ENCODE measurements around the gene ZNF341.

The ZNF341 gene

DNA sequence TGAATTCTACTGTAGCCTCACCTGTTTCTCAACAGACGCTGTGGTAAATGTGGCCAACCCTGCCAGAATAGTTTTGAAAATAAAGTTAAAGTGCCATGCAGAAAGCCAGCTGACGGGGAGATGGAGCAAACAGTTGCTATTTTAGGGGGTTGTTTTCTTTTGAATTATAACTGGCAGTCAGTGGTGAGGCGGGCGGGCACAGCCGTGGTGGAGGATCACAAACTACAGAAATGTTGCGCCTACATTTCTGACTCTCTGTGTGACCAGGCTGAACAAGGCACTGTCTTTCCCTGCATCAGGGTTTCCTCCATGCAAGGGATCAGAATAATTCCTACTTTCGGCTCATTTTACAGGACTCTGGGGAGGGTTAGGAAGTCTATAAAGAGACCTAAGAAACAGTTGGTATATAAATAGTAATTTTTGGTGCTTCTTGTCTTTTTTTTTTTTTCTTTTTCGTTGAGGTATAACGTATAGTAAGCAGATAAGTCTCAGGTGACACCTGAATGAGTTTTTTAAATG is 96.6 kb downstream of the ZNF341 start:
- Histone ChIP-seq H3K4me1 (ENCODE audit: low read depth, poor library complexity, severe bottlenecking) (peaks cover 72% of the 10 kb centered on the region), H2AFZ (ENCODE audit: low read depth) (no peak overlapping the region), H3K36me3 (ENCODE audit: insufficient read depth) (no peaks in the 10 kb centered on the region; the same call in 1 of the 2 replicates), H3K4me3 (IDR thresholded peaks at IDR 0.05; ENCODE audit: insufficient read depth, low read depth, low read length) (no peak overlapping the region), H3K27me3 (ENCODE audit: insufficient read depth, low read depth) (no peaks in the 10 kb centered on the region), H3K9ac (no peak overlapping the region), H3K27ac (no peak overlapping the region; the same call in 1 of the 2 replicates), H3K4me2 (no peak overlapping the region), H4K20me1 (ENCODE audit: insufficient read depth) (peaks cover 41% of the 10 kb centered on the region), H3K79me2 (ENCODE audit: insufficient read depth, low read depth) (peaks cover 100% of the 10 kb centered on the region)
- TF ChIP-seq, protein P1, sequence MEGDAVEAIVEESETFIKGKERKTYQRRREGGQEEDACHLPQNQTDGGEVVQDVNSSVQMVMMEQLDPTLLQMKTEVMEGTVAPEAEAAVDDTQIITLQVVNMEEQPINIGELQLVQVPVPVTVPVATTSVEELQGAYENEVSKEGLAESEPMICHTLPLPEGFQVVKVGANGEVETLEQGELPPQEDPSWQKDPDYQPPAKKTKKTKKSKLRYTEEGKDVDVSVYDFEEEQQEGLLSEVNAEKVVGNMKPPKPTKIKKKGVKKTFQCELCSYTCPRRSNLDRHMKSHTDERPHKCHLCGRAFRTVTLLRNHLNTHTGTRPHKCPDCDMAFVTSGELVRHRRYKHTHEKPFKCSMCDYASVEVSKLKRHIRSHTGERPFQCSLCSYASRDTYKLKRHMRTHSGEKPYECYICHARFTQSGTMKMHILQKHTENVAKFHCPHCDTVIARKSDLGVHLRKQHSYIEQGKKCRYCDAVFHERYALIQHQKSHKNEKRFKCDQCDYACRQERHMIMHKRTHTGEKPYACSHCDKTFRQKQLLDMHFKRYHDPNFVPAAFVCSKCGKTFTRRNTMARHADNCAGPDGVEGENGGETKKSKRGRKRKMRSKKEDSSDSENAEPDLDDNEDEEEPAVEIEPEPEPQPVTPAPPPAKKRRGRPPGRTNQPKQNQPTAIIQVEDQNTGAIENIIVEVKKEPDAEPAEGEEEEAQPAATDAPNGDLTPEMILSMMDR (conservative IDR thresholded peaks at IDR 0.05; ENCODE audit: low read depth, low read length), result no peak

- Histone ChIP-seq H3K79me2 (ENCODE audit: insufficient read depth, low read depth) (peaks cover 100% of the 10 kb centered on the region), H3K27ac (no peak overlapping the region; the same call in 1 of the 2 replicates), H3K9ac (no peak overlapping the region), H2AFZ (ENCODE audit: low read depth) (no peak overlapping the region), H3K4me3 (IDR thresholded peaks at IDR 0.05; ENCODE audit: insufficient read depth, low read depth, low read length) (no peak overlapping the region), H3K27me3 (ENCODE audit: insufficient read depth, low read depth) (no peaks in the 10 kb centered on the region), H3K4me2 (no peak overlapping the region), H4K20me1 (ENCODE audit: insufficient read depth) (peaks cover 41% of the 10 kb centered on the region), H3K36me3 (ENCODE audit: insufficient read depth) (no peaks in the 10 kb centered on the region; the same call in 1 of the 2 replicates), H3K4me1 (ENCODE audit: low read depth, poor library complexity, severe bottlenecking) (peaks cover 66% of the 10 kb centered on the region)
- TF ChIP-seq, protein P1 (conservative IDR thresholded peaks at IDR 0.05; ENCODE audit: low read depth, low read length), result no peak
Observed at GRCh38 chr20:33828967-33829560, 97.3 kb downstream of the ZNF341 start.

DNA sequence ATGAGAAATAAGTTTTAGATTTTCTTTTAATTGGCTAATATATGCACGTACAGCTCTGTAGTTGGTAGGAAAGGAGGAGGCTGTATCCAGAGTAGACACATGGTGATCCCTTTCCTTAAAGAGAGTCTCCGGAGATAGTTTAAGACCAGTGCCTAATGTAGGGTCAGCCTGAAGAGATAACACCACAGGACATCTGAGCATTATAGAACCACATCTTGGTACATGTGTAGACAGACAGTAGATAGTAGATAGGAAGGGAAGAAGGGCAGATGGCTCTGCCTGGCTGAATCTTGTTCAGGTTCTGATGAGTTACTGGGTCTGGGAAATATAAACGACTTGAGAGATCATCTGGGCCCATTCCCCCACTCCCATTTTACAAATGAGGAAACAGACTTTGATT is 97.8 kb downstream of the ZNF341 start:
- Histone ChIP-seq H3K4me1 (ENCODE audit: low read depth, poor library complexity, severe bottlenecking) (peaks cover 60% of the 10 kb centered on the region), H4K20me1 (ENCODE audit: insufficient read depth) (peaks cover 35% of the 10 kb centered on the region), H3K36me3 (ENCODE audit: insufficient read depth) (peaks cover 4% of the 10 kb centered on the region; the same call in 1 of the 2 replicates), H3K4me3 (IDR thresholded peaks at IDR 0.05; ENCODE audit: insufficient read depth, low read depth, low read length) (no peak overlapping the region), H3K79me2 (ENCODE audit: insufficient read depth, low read depth) (peaks cover 100% of the 10 kb centered on the region), H3K27me3 (ENCODE audit: insufficient read depth, low read depth) (no peaks in the 10 kb centered on the region), H3K27ac (0 out of 2 replicates have a peak overlapping the region, but pooled peaks have one; percentile 1), H3K4me2 (no peak overlapping the region; the same call in 1 of the 2 replicates), H2AFZ (ENCODE audit: low read depth) (no peak overlapping the region), H3K9ac (no peak overlapping the region)
- TF ChIP-seq, protein P1 (conservative IDR thresholded peaks at IDR 0.05; ENCODE audit: low read depth, low read length), result no peak

- Histone ChIP-seq H3K4me1 (ENCODE audit: low read depth, poor library complexity, severe bottlenecking) (peaks cover 55% of the 10 kb centered on the region), H3K4me2 (no peak overlapping the region), H3K9ac (no peak overlapping the region), H4K20me1 (ENCODE audit: insufficient read depth) (peaks cover 28% of the 10 kb centered on the region), H3K79me2 (ENCODE audit: insufficient read depth, low read depth) (peaks cover 100% of the 10 kb centered on the region), H3K27ac (peak overlapping the region; percentile 1; the same call in 1 of the 2 replicates), H2AFZ (ENCODE audit: low read depth) (no peak overlapping the region), H3K36me3 (ENCODE audit: insufficient read depth) (peaks cover 4% of the 10 kb centered on the region; the same call in 1 of the 2 replicates), H3K27me3 (ENCODE audit: insufficient read depth, low read depth) (no peaks in the 10 kb centered on the region), H3K4me3 (IDR thresholded peaks at IDR 0.05; ENCODE audit: insufficient read depth, low read depth, low read length) (no peak overlapping the region)
- TF ChIP-seq, protein P1 (conservative IDR thresholded peaks at IDR 0.05; ENCODE audit: low read depth, low read length), result no peak
Observed at GRCh38 chr20:33830371-33830770, 98.6 kb downstream of the ZNF341 start.
